Rectal smooth muscle tissue (tissue), 1 donor: ENCODE measurements around the gene NXNL2.
A peak's percentile ranks its signal among the peaks of the same experiment; 100 is the strongest.

Experiments
- H3K27ac ChIP-seq: one replicate; pipeline ENCODE4 v1.7.0; 2013; ENCODE audit warnings: low read depth, low read length, inconsistent platforms
- H3K27me3 ChIP-seq: one replicate; pipeline ENCODE4 v1.7.0; 2013; ENCODE audit warnings: low read length; ENCODE audit not compliant: control insufficient read depth, insufficient read depth
- H3K36me3 ChIP-seq: one replicate; pipeline ENCODE4 v1.7.0; 2013; ENCODE audit warnings: low read length; ENCODE audit not compliant: control insufficient read depth, insufficient read depth
- H3K4me1 ChIP-seq: one replicate; pipeline ENCODE4 v1.7.0; 2013; ENCODE audit warnings: low read length; ENCODE audit not compliant: control insufficient read depth, insufficient read depth
- H3K4me3 ChIP-seq: one replicate; pipeline ENCODE4 v1.7.0; 2013; ENCODE audit warnings: low read length
- H3K9ac ChIP-seq: one replicate; pipeline ENCODE4 v1.7.0; 2013; ENCODE audit warnings: low read length

NXNL2 gene

GRCh38 chr9:88536023-88536324 is 996 bp downstream of the NXNL2 start:
- Histone ChIP-seq H3K27me3 (no peaks in the 10 kb centered on the region), H3K9ac (no peak overlapping the region), H3K4me3 (peak overlapping the region; percentile 66), H3K27ac (no peak overlapping the region), H3K4me1 (peaks cover 6% of the 10 kb centered on the region), H3K36me3 (no peaks in the 10 kb centered on the region)

- no peaks in the 10 kb centered on the region for H3K36me3 ChIP-seq
- H3K4me3 ChIP-seq: no peak overlapping the region
- no peak overlapping the region for H3K9ac ChIP-seq
- H3K4me1 ChIP-seq: peaks cover 6% of the 10 kb centered on the region
- no peaks in the 10 kb centered on the region for H3K27me3 ChIP-seq
- peak overlapping the region; percentile 4 for H3K27ac ChIP-seq
These were observed 2.2 kb downstream of the NXNL2 start for GRCh38 chr9:88536951-88537760.

GRCh38 chr9:88537761-88538091 is 2.7 kb downstream of the NXNL2 start:
- no peak overlapping the region for H3K4me3 ChIP-seq
- H3K27me3 ChIP-seq: no peaks in the 10 kb centered on the region
- no peak overlapping the region for H3K9ac ChIP-seq
- H3K4me1 ChIP-seq: peaks cover 6% of the 10 kb centered on the region
- H3K36me3 ChIP-seq: no peaks in the 10 kb centered on the region
- peak overlapping the region; percentile 4 for H3K27ac ChIP-seq

GRCh38 chr9:88538311-88539085 is 3.5 kb downstream of the NXNL2 start:
- H3K4me3 ChIP-seq: no peak overlapping the region
- no peak overlapping the region for H3K27ac ChIP-seq
- no peak overlapping the region for H3K9ac ChIP-seq
- H3K4me1 ChIP-seq: peaks cover 6% of the 10 kb centered on the region
- H3K36me3 ChIP-seq: no peaks in the 10 kb centered on the region
- no peaks in the 10 kb centered on the region for H3K27me3 ChIP-seq

GRCh38 chr9:88539246-88539645 is 4.3 kb downstream of the NXNL2 start:
- no peaks in the 10 kb centered on the region for H3K27me3 ChIP-seq
- H3K36me3 ChIP-seq: no peaks in the 10 kb centered on the region
- no peak overlapping the region for H3K9ac ChIP-seq
- H3K4me1 ChIP-seq: peaks cover 6% of the 10 kb centered on the region
- H3K4me3 ChIP-seq: no peak overlapping the region
- H3K27ac ChIP-seq: no peak overlapping the region

GRCh38 chr9:88540251-88540763 is 5.3 kb downstream of the NXNL2 start:
- H3K27me3 ChIP-seq: no peaks in the 10 kb centered on the region
- no peak overlapping the region for H3K9ac ChIP-seq
- H3K27ac ChIP-seq: no peak overlapping the region
- no peaks in the 10 kb centered on the region for H3K36me3 ChIP-seq
- no peak overlapping the region for H3K4me3 ChIP-seq
- peaks cover 5% of the 10 kb centered on the region for H3K4me1 ChIP-seq

- Histone ChIP-seq H3K27ac (no peak overlapping the region), H3K4me3 (no peak overlapping the region), H3K27me3 (no peaks in the 10 kb centered on the region), H3K4me1 (no peaks in the 10 kb centered on the region), H3K36me3 (no peaks in the 10 kb centered on the region), H3K9ac (no peak overlapping the region)
These were observed 9.3 kb downstream of the NXNL2 start for GRCh38 chr9:88544245-88544644.

- H3K9ac ChIP-seq: no peak overlapping the region
- H3K4me3 ChIP-seq: no peak overlapping the region
- no peaks in the 10 kb centered on the region for H3K36me3 ChIP-seq
- H3K27ac ChIP-seq: no peak overlapping the region
- H3K27me3 ChIP-seq: no peaks in the 10 kb centered on the region
- H3K4me1 ChIP-seq: no peaks in the 10 kb centered on the region
These were observed 16.7 kb downstream of the NXNL2 start for GRCh38 chr9:88551546-88552137.

- H3K27ac ChIP-seq: no peak overlapping the region
- H3K27me3 ChIP-seq: no peaks in the 10 kb centered on the region
- no peaks in the 10 kb centered on the region for H3K36me3 ChIP-seq
These were observed 18.4 kb downstream of the NXNL2 start for GRCh38 chr9:88553350-88553749.

GRCh38 chr9:88555268-88555980 is 20.4 kb downstream of the NXNL2 start:
- H3K9ac ChIP-seq: no peak overlapping the region
- no peak overlapping the region for H3K27ac ChIP-seq
- no peak overlapping the region for H3K4me3 ChIP-seq
- H3K27me3 ChIP-seq: no peaks in the 10 kb centered on the region
- no peaks in the 10 kb centered on the region for H3K36me3 ChIP-seq
- H3K4me1 ChIP-seq: no peaks in the 10 kb centered on the region

More at GRCh38 chr9:88553350-88553749, 18.4 kb downstream of the NXNL2 start:
- Histone ChIP-seq H3K4me1 (no peaks in the 10 kb centered on the region), H3K4me3 (no peak overlapping the region), H3K9ac (no peak overlapping the region)

- H3K4me3 ChIP-seq: no peak overlapping the region
- H3K4me1 ChIP-seq: no peaks in the 10 kb centered on the region
- H3K36me3 ChIP-seq: no peaks in the 10 kb centered on the region
- no peak overlapping the region for H3K27ac ChIP-seq
- H3K9ac ChIP-seq: no peak overlapping the region
- no peaks in the 10 kb centered on the region for H3K27me3 ChIP-seq
These were observed 24.7 kb downstream of the NXNL2 start for GRCh38 chr9:88559661-88560060.

GRCh38 chr9:88567870-88568269 is 32.9 kb downstream of the NXNL2 start:
- H3K4me1 ChIP-seq: no peaks in the 10 kb centered on the region
- no peaks in the 10 kb centered on the region for H3K36me3 ChIP-seq
- H3K9ac ChIP-seq: no peak overlapping the region
- no peak overlapping the region for H3K4me3 ChIP-seq
- no peak overlapping the region for H3K27ac ChIP-seq
- H3K27me3 ChIP-seq: no peaks in the 10 kb centered on the region
